Measurements from ENCODE around the gene CCDC187.

The CCDC187 gene

GRCh38 chr9:136343121-136343883, 39.4 kb upstream of the CCDC187 start:
- Mint-ChIP-seq H3K4me1 (ENCODE audit: low read depth in 2 of 2) (peaks cover 0 to 1% of the 10 kb centered on the region in 2 donors), H3K4me3 (no peak overlapping the region), H3K9me3 (no peaks in the 10 kb centered on the region), H3K27ac (no peak overlapping the region), H3K27me3 (no peaks in the 10 kb centered on the region), H3K36me3 (ENCODE audit: insufficient read depth) (no peaks in the 10 kb centered on the region)
- no peak for ATAC-seq (replicated peaks)
- DNase-seq = no peak

GRCh38 chr9:136342181-136343120, 38.6 kb upstream of the CCDC187 start:
- Mint-ChIP-seq H3K27ac (no peak overlapping the region), H3K27me3 (no peaks in the 10 kb centered on the region), H3K4me1 (ENCODE audit: low read depth in 2 of 2) (peaks cover 0 to 1% of the 10 kb centered on the region in 2 donors), H3K36me3 (ENCODE audit: insufficient read depth) (no peaks in the 10 kb centered on the region), H3K9me3 (no peaks in the 10 kb centered on the region), H3K4me3 (peak overlapping the region in 1 of 2 donors; percentile 21)
- ATAC-seq (replicated peaks) (peak; percentile 68), DNase-seq (peak; percentile 46 to 61 (median 57))

GRCh38 chr9:136341769-136342168, 37.9 kb upstream of the CCDC187 start:
- peaks cover 0 to 1% of the 10 kb centered on the region in 2 donors for H3K4me1 Mint-ChIP-seq (ENCODE audit: low read depth in 2 of 2)

GRCh38 chr9:136341042-136341655, 37.3 kb upstream of the CCDC187 start:
- ATAC-seq (replicated peaks) = no peak
- Mint-ChIP-seq H3K4me1 (ENCODE audit: low read depth in 2 of 2) (peaks cover 0 to 1% of the 10 kb centered on the region in 2 donors), H3K4me3 (no peak overlapping the region), H3K27me3 (no peaks in the 10 kb centered on the region), H3K36me3 (ENCODE audit: insufficient read depth) (no peaks in the 10 kb centered on the region), H3K9me3 (no peaks in the 10 kb centered on the region), H3K27ac (no peak overlapping the region)
- no peak for DNase-seq

More at GRCh38 chr9:136341769-136342168, 37.9 kb upstream of the CCDC187 start:
- Mint-ChIP-seq H3K9me3 (no peaks in the 10 kb centered on the region), H3K4me3 (no peak overlapping the region), H3K36me3 (ENCODE audit: insufficient read depth) (no peaks in the 10 kb centered on the region), H3K27ac (no peak overlapping the region), H3K27me3 (no peaks in the 10 kb centered on the region)
- ATAC-seq (replicated peaks) (no peak), DNase-seq (no peak)

- Mint-ChIP-seq H3K27ac (no peak overlapping the region), H3K27me3 (no peaks in the 10 kb centered on the region), H3K4me3 (no peak overlapping the region), H3K4me1 (ENCODE audit: low read depth in 2 of 2) (peaks cover 0 to 1% of the 10 kb centered on the region in 2 donors), H3K36me3 (ENCODE audit: insufficient read depth) (no peaks in the 10 kb centered on the region), H3K9me3 (no peaks in the 10 kb centered on the region)
- DNase-seq = no peak
- no peak for ATAC-seq (replicated peaks)
These were observed 36.6 kb upstream of the CCDC187 start for GRCh38 chr9:136340356-136341041.

GRCh38 chr9:136339958-136340310, 36.0 kb upstream of the CCDC187 start:
- no peak overlapping the region for H3K27ac Mint-ChIP-seq
- DNase-seq (no peak), ATAC-seq (replicated peaks) (no peak)
- peaks cover 0 to 1% of the 10 kb centered on the region in 2 donors for H3K4me1 Mint-ChIP-seq (ENCODE audit: low read depth in 2 of 2)
- H3K27me3 Mint-ChIP-seq = no peaks in the 10 kb centered on the region
- H3K4me3 Mint-ChIP-seq = no peak overlapping the region
- no peaks in the 10 kb centered on the region for H3K36me3 Mint-ChIP-seq (ENCODE audit: insufficient read depth)
- no peaks in the 10 kb centered on the region for H3K9me3 Mint-ChIP-seq

GRCh38 chr9:136339173-136339957, 35.5 kb upstream of the CCDC187 start:
- peak in 2 of 3 experiments; percentile 29 to 31 for DNase-seq
- no peaks in the 10 kb centered on the region for H3K27me3 Mint-ChIP-seq
- peaks cover 0 to 1% of the 10 kb centered on the region in 2 donors for H3K4me1 Mint-ChIP-seq (ENCODE audit: low read depth in 2 of 2)
- H3K9me3 Mint-ChIP-seq = no peaks in the 10 kb centered on the region
- ATAC-seq (replicated peaks) = peak; percentile 58
- H3K4me3 Mint-ChIP-seq = no peak overlapping the region
- no peak overlapping the region for H3K27ac Mint-ChIP-seq
- no peaks in the 10 kb centered on the region for H3K36me3 Mint-ChIP-seq (ENCODE audit: insufficient read depth)

GRCh38 chr9:136338511-136338910, 34.6 kb upstream of the CCDC187 start:
- no peaks in the 10 kb centered on the region for H3K36me3 Mint-ChIP-seq (ENCODE audit: insufficient read depth)
- DNase-seq (no peak), ATAC-seq (replicated peaks) (no peak)
- H3K4me3 Mint-ChIP-seq = no peak overlapping the region
- H3K27me3 Mint-ChIP-seq = no peaks in the 10 kb centered on the region
- H3K4me1 Mint-ChIP-seq (ENCODE audit: low read depth in 2 of 2) = peaks cover 0 to 1% of the 10 kb centered on the region in 2 donors
- H3K9me3 Mint-ChIP-seq = no peaks in the 10 kb centered on the region
- no peak overlapping the region for H3K27ac Mint-ChIP-seq

GRCh38 chr9:136337416-136338395, 33.8 kb upstream of the CCDC187 start:
- peaks cover 0 to 2% of the 10 kb centered on the region in 2 donors for H3K4me1 Mint-ChIP-seq (ENCODE audit: low read depth in 2 of 2)
- DNase-seq (no peak), ATAC-seq (replicated peaks) (no peak)
- no peaks in the 10 kb centered on the region for H3K9me3 Mint-ChIP-seq
- H3K4me3 Mint-ChIP-seq = no peak overlapping the region
- no peaks in the 10 kb centered on the region for H3K27me3 Mint-ChIP-seq
- H3K27ac Mint-ChIP-seq = no peak overlapping the region
- H3K36me3 Mint-ChIP-seq (ENCODE audit: insufficient read depth) = no peaks in the 10 kb centered on the region

- H3K4me3 Mint-ChIP-seq = no peak overlapping the region
- ATAC-seq (replicated peaks) = no peak
- H3K27me3 Mint-ChIP-seq = no peaks in the 10 kb centered on the region
- DNase-seq = no peak
- peaks cover 0 to 2% of the 10 kb centered on the region in 2 donors for H3K4me1 Mint-ChIP-seq (ENCODE audit: low read depth in 2 of 2)
- H3K9me3 Mint-ChIP-seq = no peaks in the 10 kb centered on the region
- H3K36me3 Mint-ChIP-seq (ENCODE audit: insufficient read depth) = peaks cover 3% of the 10 kb centered on the region
- H3K27ac Mint-ChIP-seq = no peak overlapping the region
These were observed 33.0 kb upstream of the CCDC187 start for GRCh38 chr9:136336881-136337280.

GRCh38 chr9:136336156-136336870, 32.4 kb upstream of the CCDC187 start:
- Mint-ChIP-seq H3K9me3 (no peaks in the 10 kb centered on the region), H3K36me3 (ENCODE audit: insufficient read depth) (peaks cover 3% of the 10 kb centered on the region), H3K27me3 (no peaks in the 10 kb centered on the region), H3K27ac (no peak overlapping the region), H3K4me3 (no peak overlapping the region), H3K4me1 (ENCODE audit: low read depth in 2 of 2) (peaks cover 0 to 4% of the 10 kb centered on the region in 2 donors)
- DNase-seq = no peak
- ATAC-seq (replicated peaks) = no peak

Measured in effector memory CD8-positive, alpha-beta T cell (primary cell).